GM12878 (cell line): Measurements from ENCODE around the gene CDCA7L. TPM values are rescaled to one million over a fixed set of nuclear protein-coding genes. Genes with fewer than 3 reads are reported as not detected.

Experiments
- ATAC-seq: fragments of 200-7000 bp; cut with Tn5 transposase; 3 replicates; pipeline ENCODE4 v1.9.1; 2020; ENCODE audit warnings: mild to moderate bottlenecking, moderate library complexity
- BruUV-seq: library from RNA; stranded (reverse); fragments of 400-500 nt; replicated peaks from 2 replicates; lab custom pipeline; 2021; lab: Mats Ljungman, UMichigan
- CTCF ChIA-PET: fragments of 300-600 bp; sonication (Branson Sonifier 250); formaldehyde crosslinking; extraction: SDS; loops from one replicate; lab custom pipeline; 2021; ENCODE audit warnings: inconsistent platforms; lab: Yijun Ruan, JAX
- POLR2A ChIA-PET: fragments of 350-600 bp; formaldehyde crosslinking; extraction: SDS; loops from one replicate; lab custom pipeline; 2021; ENCODE audit warnings: inconsistent platforms; lab: Charles Lee
- RAD21 ChIA-PET: fragments of 300-600 bp; sonication (Branson Sonifier 250); formaldehyde crosslinking; loops from one replicate; lab custom pipeline; 2023; ENCODE audit warnings: antibody characterized with exemption; ENCODE audit not compliant: unreplicated experiment; lab: Charles Lee
- SMC1A ChIA-PET: fragments of 300-600 bp; sonication (Branson Sonifier 250); formaldehyde crosslinking; loops from one replicate; lab custom pipeline; 2023; ENCODE audit not compliant: unreplicated experiment, uncharacterized antibody; lab: Charles Lee
- DNase-seq: peaks from one replicate; pipeline ENCODE4 v3.0.0-alpha.2; 2011; ENCODE audit warnings: low read depth, low spot score
- FAIRE-seq: peaks from 3 replicates; lab custom pipeline; 2011; peaks lifted over from hg19 to GRCh38; lab: Jason Lieb, UNC
- H2AFZ ChIP-seq: 2 replicates; pipeline ENCODE4 v1.6.0; 2011; ENCODE audit warnings: low read depth, low read length, control low read depth; ENCODE audit not compliant: control insufficient read depth
- H3K27ac ChIP-seq: 2 replicates; pipeline ENCODE4 v1.5.1; 2011; ENCODE audit warnings: control low read depth; ENCODE audit not compliant: control insufficient read depth, insufficient read depth
- H3K27me3 ChIP-seq, 2 experiments: replicated peaks in 1 of 2; 2 replicates each; pipeline versions ENCODE4 v1.6.0 to v1.6.1; 2011; ENCODE audit warnings: low read length in 1 of 2; ENCODE audit not compliant: control insufficient read depth in 2 of 2, insufficient read depth in 2 of 2
- H3K36me3 ChIP-seq, 2 experiments: 2 replicates each; pipeline ENCODE4 v1.5.1; 2011; ENCODE audit warnings: low read length in 1 of 2; ENCODE audit not compliant: control insufficient read depth in 2 of 2, insufficient read depth in 2 of 2
- H3K4me1 ChIP-seq: 2 replicates; pipeline ENCODE4 v1.6.1; 2011; ENCODE audit warnings: mild to moderate bottlenecking, low read length, moderate library complexity, mixed read lengths; ENCODE audit not compliant: control insufficient read depth, insufficient read depth
- H3K4me2 ChIP-seq: 2 replicates; pipeline ENCODE4 v1.6.0; 2011; ENCODE audit warnings: control low read depth; ENCODE audit not compliant: control insufficient read depth, insufficient read depth
- H3K4me3 ChIP-seq: fragments of 200-600 bp; sonication (generic); 2 replicates; pipeline ENCODE4 v1.5.1; 2016
- H3K79me2 ChIP-seq: 2 replicates; pipeline ENCODE4 v1.6.0; 2011; ENCODE audit warnings: low read length; ENCODE audit not compliant: control insufficient read depth, insufficient read depth
- H3K9ac ChIP-seq: 2 replicates; pipeline ENCODE4 v1.8.0; 2011; ENCODE audit warnings: low read length, control low read depth, mixed read lengths; ENCODE audit not compliant: control insufficient read depth, insufficient read depth
- H3K9me3 ChIP-seq: replicated peaks from 3 replicates; pipeline ENCODE4 v1.5.1; 2011; ENCODE audit warnings: mild to moderate bottlenecking, low read length; ENCODE audit not compliant: control insufficient read depth, insufficient read depth
- H4K20me1 ChIP-seq: 2 replicates; pipeline ENCODE4 v1.6.0; 2011; ENCODE audit not compliant: control insufficient read depth, insufficient read depth
- RFX5 ChIP-seq: IDR thresholded peaks from 2 replicates; pipeline ENCODE4 v1.6.1; 2011; ENCODE audit warnings: low read depth, low read length, improper control_type of control experiment
- RUNX3 ChIP-seq: IDR thresholded peaks from 2 replicates; pipeline ENCODE4 v1.6.1; 2012; ENCODE audit warnings: low read length, inconsistent platforms
- TAF1 ChIP-seq: IDR thresholded peaks from 2 replicates; pipeline ENCODE4 v1.6.1; 2011; ENCODE audit warnings: mild to moderate bottlenecking, low read depth, low read length, borderline replicate concordance
- WGBS: methylation state at CpG from one replicate; pipeline ENCODE4 v1.1.6; 2016; ENCODE audit warnings: low lambda C conversion rate; ENCODE audit not compliant: insufficient replicate concordance, insufficient coverage; ENCODE audit errors: missing lambda C conversion rate; 5-methylcytosine and 5-hydroxymethylcytosine counted together
- in situ Hi-C: fragments of 300-500 bp; cut with MboI; formaldehyde crosslinking; loops from 9 replicates; pipeline ENCODE4 v1.14.3; 2018; ENCODE audit warnings: mixed read lengths
- intact Hi-C: fragments of 100-400 bp; cut with micrococcal nuclease; formaldehyde crosslinking; loops from one replicate; pipeline ENCODE4 v1.14.2; 2022; ENCODE audit not compliant: unreplicated experiment
- polyA plus RNA-seq, 11 experiments: library from polyadenylated mRNA; depleted of rRNA in 4 of 11; unstranded in 6 of 11; stranded (reverse) in 5 of 11; fragments of >200 nt; fragmentation: Nextera tagmentation in 4 of 11; fragmentation: Illumina TruSeq in 1 of 11; extraction: Ambion mirVana in 4 of 11; extraction: Trizol in 1 of 11; gene quantifications; 1 replicate in 1 of 11; 2 replicates in 10 of 11; pipeline versions ENCODE4 v1.2.1 to v1.2.3, GENCODE V29; 2011 to 2016; ENCODE audit warnings: inconsistent platforms in 2 of 11, missing spikeins in 2 of 11, low read depth in 1 of 11
- total RNA-seq, 4 experiments: library from RNA; depleted of rRNA in 3 of 4; stranded (reverse); fragments of >200 nt in 3 of 4; fragmentation: Illumina TruSeq in 1 of 4; extraction: Trizol in 1 of 4; gene quantifications; 2 replicates each; pipeline versions ENCODE4 v1.2.1 to v1.2.3, GENCODE V29; 2013 to 2021
- TF ChIP-seq, protein P1 (sequence below): fragments of 450-650 bp; IDR thresholded peaks from 2 replicates; pipeline ENCODE4 v1.6.1; 2017; ENCODE audit warnings: antibody characterized with exemption, mild to moderate bottlenecking, moderate library complexity
- TF ChIP-seq, protein P2 (sequence below): fragments of 450-650 bp; conservative IDR thresholded peaks from 2 replicates; pipeline ENCODE4 v1.6.1; 2017; ENCODE audit warnings: mild to moderate bottlenecking, moderate library complexity

CDCA7L gene
- total and polyA plus RNA-seq, 10 of the 15 experiments (the other 5 are each of a cell fraction or from before 2014, with no cell fraction given), result 30.3 to 92.2 (median 68.5) TPM

DNA sequence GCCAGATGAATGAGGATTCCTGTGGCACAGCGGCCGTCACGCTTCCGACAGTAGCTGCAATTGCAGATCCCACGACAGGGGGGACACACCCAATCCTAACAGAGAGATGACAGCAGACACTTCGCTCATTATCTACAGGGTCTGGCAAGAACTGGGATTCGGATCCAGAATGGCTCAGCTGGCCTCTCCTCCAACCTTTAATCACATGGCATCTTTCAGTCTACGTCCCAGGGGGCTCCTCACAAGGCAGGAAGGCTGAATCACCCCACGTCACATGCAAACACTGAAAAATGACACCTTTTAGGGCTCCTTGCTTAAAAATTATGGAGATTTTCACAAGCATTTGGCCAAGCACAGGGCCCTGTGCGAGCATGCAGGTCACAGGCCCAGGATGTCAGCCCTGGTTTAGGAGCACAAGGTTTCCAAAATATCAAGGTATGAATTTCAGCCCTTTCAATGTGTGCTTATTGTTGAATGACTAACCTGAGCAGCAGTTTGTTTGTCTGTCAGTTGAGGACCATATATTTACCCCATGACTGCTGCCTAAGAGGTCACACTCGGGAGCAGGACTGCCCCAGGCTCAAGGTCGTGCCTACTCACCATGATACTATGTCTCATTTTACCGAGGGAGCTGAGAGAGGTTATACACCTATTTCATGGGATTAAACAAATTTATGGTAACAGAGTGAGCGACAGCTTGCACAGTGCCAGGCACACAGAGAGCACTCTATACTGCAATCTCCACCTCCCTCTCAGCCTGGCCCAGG lies 42.5 kb downstream of the CDCA7L start:
- 94% methylated on average over 14 of the region's 14 CpGs for WGBS
- no peak for ATAC-seq
- Histone ChIP-seq H3K9me3 (no peaks in the 10 kb centered on the region), H3K9ac (no peak overlapping the region), H3K36me3 (peaks cover 18 to 25% of the 10 kb centered on the region in 2 experiments), H3K4me1 (peaks cover 7% of the 10 kb centered on the region), H2AFZ (no peak overlapping the region), H3K79me2 (no peaks in the 10 kb centered on the region), H3K4me2 (no peak overlapping the region), H4K20me1 (no peaks in the 10 kb centered on the region), H3K27ac (no peak overlapping the region), H3K27me3 (no peaks in the 10 kb centered on the region), H3K4me3 (no peak overlapping the region)
- CTCF ChIA-PET, result interaction anchor here (0.6 kb wide), 1 partner anchor 100 kb away, joined by 4 read pairs; no protein-coding TSS in a partner anchor
- no TSS peak for BruUV-seq
- SMC1A ChIA-PET, result interaction anchor here (1.4 kb wide), 1 partner anchor 66 kb away, joined by 3 read pairs; no protein-coding TSS in a partner anchor
- intact Hi-C loops (no loop called here), in situ Hi-C loops (no loop called here)
- POLR2A ChIA-PET, result no interaction called here
- no peak for FAIRE-seq
- TF ChIP-seq TAF1, result no peak
- TF ChIP-seq, protein P1, sequence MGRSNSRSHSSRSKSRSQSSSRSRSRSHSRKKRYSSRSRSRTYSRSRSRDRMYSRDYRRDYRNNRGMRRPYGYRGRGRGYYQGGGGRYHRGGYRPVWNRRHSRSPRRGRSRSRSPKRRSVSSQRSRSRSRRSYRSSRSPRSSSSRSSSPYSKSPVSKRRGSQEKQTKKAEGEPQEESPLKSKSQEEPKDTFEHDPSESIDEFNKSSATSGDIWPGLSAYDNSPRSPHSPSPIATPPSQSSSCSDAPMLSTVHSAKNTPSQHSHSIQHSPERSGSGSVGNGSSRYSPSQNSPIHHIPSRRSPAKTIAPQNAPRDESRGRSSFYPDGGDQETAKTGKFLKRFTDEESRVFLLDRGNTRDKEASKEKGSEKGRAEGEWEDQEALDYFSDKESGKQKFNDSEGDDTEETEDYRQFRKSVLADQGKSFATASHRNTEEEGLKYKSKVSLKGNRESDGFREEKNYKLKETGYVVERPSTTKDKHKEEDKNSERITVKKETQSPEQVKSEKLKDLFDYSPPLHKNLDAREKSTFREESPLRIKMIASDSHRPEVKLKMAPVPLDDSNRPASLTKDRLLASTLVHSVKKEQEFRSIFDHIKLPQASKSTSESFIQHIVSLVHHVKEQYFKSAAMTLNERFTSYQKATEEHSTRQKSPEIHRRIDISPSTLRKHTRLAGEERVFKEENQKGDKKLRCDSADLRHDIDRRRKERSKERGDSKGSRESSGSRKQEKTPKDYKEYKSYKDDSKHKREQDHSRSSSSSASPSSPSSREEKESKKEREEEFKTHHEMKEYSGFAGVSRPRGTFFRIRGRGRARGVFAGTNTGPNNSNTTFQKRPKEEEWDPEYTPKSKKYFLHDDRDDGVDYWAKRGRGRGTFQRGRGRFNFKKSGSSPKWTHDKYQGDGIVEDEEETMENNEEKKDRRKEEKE, result no peak
- TF ChIP-seq RFX5, result no peak
- no peak for TF ChIP-seq RUNX3
- TF ChIP-seq, protein P2, sequence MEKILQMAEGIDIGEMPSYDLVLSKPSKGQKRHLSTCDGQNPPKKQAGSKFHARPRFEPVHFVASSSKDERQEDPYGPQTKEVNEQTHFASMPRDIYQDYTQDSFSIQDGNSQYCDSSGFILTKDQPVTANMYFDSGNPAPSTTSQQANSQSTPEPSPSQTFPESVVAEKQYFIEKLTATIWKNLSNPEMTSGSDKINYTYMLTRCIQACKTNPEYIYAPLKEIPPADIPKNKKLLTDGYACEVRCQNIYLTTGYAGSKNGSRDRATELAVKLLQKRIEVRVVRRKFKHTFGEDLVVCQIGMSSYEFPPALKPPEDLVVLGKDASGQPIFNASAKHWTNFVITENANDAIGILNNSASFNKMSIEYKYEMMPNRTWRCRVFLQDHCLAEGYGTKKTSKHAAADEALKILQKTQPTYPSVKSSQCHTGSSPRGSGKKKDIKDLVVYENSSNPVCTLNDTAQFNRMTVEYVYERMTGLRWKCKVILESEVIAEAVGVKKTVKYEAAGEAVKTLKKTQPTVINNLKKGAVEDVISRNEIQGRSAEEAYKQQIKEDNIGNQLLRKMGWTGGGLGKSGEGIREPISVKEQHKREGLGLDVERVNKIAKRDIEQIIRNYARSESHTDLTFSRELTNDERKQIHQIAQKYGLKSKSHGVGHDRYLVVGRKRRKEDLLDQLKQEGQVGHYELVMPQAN, result no peak
- DNase-seq, result no peak
- RAD21 ChIA-PET, result no interaction called here
